Activated naive CD8-positive, alpha-beta T cell treated with anti-CD3 and anti-CD28 coated beads, Interleukin-2, amount 10 ng/mL, durations not matched to agents 7 days and 5 days (primary cell): Measurements from ENCODE around the gene CYLD. TPM values are rescaled to one million over a fixed set of nuclear protein-coding genes. Genes with fewer than 3 reads are reported as not detected.

Experiments used
- ATAC-seq: fragments of 150-1000 bp; cut with Tn5 transposase; one replicate; pipeline ENCODE4 v1.10.0; 2021; ENCODE audit warnings: low read depth, moderate library complexity
- POLR2A ChIA-PET: fragments of 350-600 bp; sonication (Branson Sonifier 250); formaldehyde crosslinking; loops from one replicate; lab custom pipeline; 2021; ENCODE audit warnings: antibody characterized with exemption; lab: Charles Lee
- DNase-seq: peaks from one replicate; pipeline ENCODE4 v3.0.0; 2021
- H3K27ac Mint-ChIP-seq: one replicate; pipeline ENCODE4 v1.8.0; 2022; ENCODE audit warnings: mild to moderate bottlenecking, mixed read lengths
- H3K27me3 Mint-ChIP-seq: one replicate; pipeline ENCODE4 v1.8.0; 2022; ENCODE audit warnings: mild to moderate bottlenecking, moderate library complexity, mixed read lengths
- H3K36me3 Mint-ChIP-seq: one replicate; pipeline ENCODE4 v1.8.0; 2021; ENCODE audit warnings: mild to moderate bottlenecking, mixed read lengths
- H3K4me1 Mint-ChIP-seq: one replicate; pipeline ENCODE4 v1.8.0; 2021; ENCODE audit warnings: mixed read lengths
- H3K4me3 Mint-ChIP-seq: one replicate; pipeline ENCODE4 v1.8.0; 2022; ENCODE audit warnings: mild to moderate bottlenecking, moderate library complexity, mixed read lengths
- H3K9me3 Mint-ChIP-seq: one replicate; pipeline ENCODE4 v1.8.0; 2021; ENCODE audit warnings: mixed read lengths
- microRNA-seq: library from miRNA; unstranded; fragments of <30 nt; microRNA quantifications from one replicate; pipeline ENCODE4 v1.2.0, GENCODE V29; 2022
- total RNA-seq, 2 experiments: library from RNA; stranded (reverse); gene quantifications; one replicate each; pipeline ENCODE4 v1.2.3, GENCODE V29; 2021

The CYLD gene
- total RNA-seq, 2 experiments from 2014 or later, result 166 to 172 TPM

DNA sequence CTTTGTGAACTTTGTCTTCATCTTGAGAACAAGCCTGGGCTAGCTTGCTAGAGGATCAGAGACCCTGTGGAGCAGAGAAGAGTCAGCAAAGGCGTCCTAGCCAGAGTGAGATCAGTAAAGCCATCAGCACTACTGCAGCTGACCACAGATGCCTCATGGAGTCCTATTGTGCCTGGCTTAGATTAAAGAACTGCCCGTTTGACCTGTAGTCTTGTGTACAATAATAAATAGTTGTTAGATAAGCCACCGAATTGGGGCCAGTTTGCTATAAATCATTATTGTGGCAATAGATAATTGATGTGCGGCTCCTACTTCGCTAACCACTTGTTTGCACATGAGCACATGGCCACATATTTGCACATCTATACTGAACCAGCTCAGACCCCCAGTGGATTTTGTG lies 103.0 kb downstream of the CYLD start:
- H3K4me3 Mint-ChIP-seq, result no peak overlapping the region
- H3K9me3 Mint-ChIP-seq, result no peaks in the 10 kb centered on the region
- H3K27ac Mint-ChIP-seq, result no peak overlapping the region
- H3K4me1 Mint-ChIP-seq, result peaks cover 5% of the 10 kb centered on the region
- POLR2A ChIA-PET, result no interaction called here
- H3K27me3 Mint-ChIP-seq, result peaks cover 30% of the 10 kb centered on the region
- DNase-seq (no peak), ATAC-seq (no peak)
- H3K36me3 Mint-ChIP-seq, result no peaks in the 10 kb centered on the region

DNA sequence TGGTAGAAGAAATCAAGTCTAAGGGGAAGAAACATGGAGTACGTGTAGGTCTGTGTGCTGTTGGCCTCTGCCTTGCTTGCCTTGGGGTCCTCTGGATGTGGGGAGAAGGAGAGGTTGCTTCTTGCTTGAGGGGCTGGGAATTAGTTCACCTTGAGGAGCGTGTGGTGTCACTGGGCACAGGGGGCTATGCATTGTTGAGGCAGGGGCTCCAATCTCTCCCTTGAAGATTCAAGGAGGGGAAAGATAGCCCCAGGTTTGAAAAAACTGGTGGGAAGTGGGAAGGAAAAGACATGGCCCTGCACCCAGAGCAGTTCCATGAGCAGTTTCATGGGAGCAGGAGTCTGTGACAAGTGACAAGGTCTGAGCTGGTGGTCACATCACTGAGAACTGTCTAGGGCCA lies 103.4 kb downstream of the CYLD start:
- POLR2A ChIA-PET, result no interaction called here
- Mint-ChIP-seq H3K4me3 (no peak overlapping the region), H3K9me3 (no peaks in the 10 kb centered on the region), H3K36me3 (no peaks in the 10 kb centered on the region), H3K4me1 (peaks cover 5% of the 10 kb centered on the region), H3K27me3 (peaks cover 31% of the 10 kb centered on the region), H3K27ac (no peak overlapping the region)
- DNase-seq (no peak), ATAC-seq (no peak)

DNA sequence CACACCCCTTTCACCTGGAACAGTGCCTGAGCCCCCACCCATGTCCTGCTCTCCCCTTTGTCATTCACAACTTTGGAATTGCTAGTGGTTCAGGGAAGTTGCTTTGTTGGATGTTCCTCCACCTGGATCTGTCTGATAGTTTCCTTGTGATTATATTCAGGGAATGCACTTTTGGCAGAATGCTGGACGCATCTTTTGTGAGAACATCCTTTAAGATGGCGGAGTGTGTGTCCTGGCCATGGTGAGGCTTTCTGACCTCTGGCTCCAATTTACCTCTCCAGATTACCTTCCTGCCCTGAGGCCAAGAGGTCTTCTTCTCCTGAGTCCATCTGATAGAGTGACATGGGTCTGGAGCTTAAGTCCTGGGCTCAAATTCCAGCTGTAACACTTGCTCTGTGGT lies 104.6 kb downstream of the CYLD start:
- Mint-ChIP-seq H3K36me3 (no peaks in the 10 kb centered on the region), H3K4me1 (peaks cover 1% of the 10 kb centered on the region), H3K27ac (no peak overlapping the region), H3K27me3 (peaks cover 35% of the 10 kb centered on the region), H3K4me3 (no peak overlapping the region), H3K9me3 (no peaks in the 10 kb centered on the region)
- DNase-seq, result no peak
- POLR2A ChIA-PET, result no interaction called here
- ATAC-seq, result no peak

- H3K4me1 Mint-ChIP-seq, result no peaks in the 10 kb centered on the region
- H3K4me3 Mint-ChIP-seq, result no peak overlapping the region
- DNase-seq, result no peak
- POLR2A ChIA-PET, result interaction anchor here (0.7 kb wide), 1 partner anchor 11 kb away, joined by 3 read pairs; no protein-coding TSS in a partner anchor
- H3K9me3 Mint-ChIP-seq, result no peaks in the 10 kb centered on the region
- no peaks in the 10 kb centered on the region for H3K36me3 Mint-ChIP-seq
- no peak for ATAC-seq
- H3K27me3 Mint-ChIP-seq, result peaks cover 38% of the 10 kb centered on the region
- no peak overlapping the region for H3K27ac Mint-ChIP-seq
Measured at GRCh38 chr16:50847166-50847565, 105.3 kb downstream of the CYLD start.

DNA sequence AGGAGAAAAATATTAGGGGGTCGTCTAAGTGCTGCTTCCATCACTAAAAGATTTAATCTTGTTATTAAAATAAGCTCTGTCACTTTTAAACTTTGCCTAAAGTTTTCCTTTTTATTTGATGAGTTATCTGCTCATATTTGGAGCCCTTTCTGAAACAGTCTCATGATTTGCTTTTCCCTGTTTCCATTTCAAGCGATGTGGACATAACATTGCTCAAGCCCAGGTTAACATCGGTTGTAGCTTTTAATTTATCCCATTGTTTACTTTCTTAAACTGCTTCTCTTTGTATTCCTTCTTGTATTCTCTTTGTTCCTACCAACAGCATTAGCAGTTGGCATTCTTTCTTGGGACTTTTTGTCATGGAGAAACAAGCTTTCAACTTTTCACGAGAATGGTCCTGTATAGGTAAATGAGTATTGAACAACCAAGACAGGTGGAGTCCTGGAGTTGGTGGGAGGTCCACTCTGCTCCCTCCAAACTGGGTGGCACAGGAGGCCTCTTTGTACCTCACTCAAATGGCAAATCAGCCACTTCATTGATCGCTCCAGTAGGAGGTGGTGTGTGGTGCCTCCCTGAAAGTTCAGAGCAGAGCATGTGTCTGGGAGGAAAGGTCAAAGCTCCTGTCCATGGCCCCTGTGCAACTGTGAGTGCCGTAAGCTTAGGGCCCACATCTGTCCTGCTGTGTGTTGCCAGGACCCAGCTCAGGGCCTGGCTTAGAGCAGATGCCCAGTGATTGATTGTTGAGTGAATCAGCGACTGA lies 107.0 kb downstream of the CYLD start:
- Mint-ChIP-seq H3K27ac (no peak overlapping the region), H3K27me3 (peaks cover 28% of the 10 kb centered on the region), H3K9me3 (no peaks in the 10 kb centered on the region), H3K4me3 (no peak overlapping the region), H3K36me3 (no peaks in the 10 kb centered on the region), H3K4me1 (no peaks in the 10 kb centered on the region)
- ATAC-seq (no peak), DNase-seq (no peak)
- POLR2A ChIA-PET, result no interaction called here

Small RNA genes within 50 kb of the gene (microRNA-seq; reads per million reads assigned to microRNA genes)
- gene MIR3181, result 4.2 reads per million

Other genes with a start within 250 kb of the CYLD start
- gene NKD1, start 193.7 kb upstream of the CYLD start, total RNA-seq, result 1 to 10 TPM in 1 of 2 experiments, under 1 TPM in 1; 0.91 to 1.1 TPM
- 10 to 100 TPM; 70.6 to 76.3 TPM for gene SNX20, start 60.8 kb upstream of the CYLD start, total RNA-seq
- gene NOD2, start 48.5 kb upstream of the CYLD start, total RNA-seq, result 1 to 10 TPM; 2.8 to 3.5 TPM